K562 (cell line): ENCODE data around the gene ATXN1. TPM values are rescaled to one million over a fixed set of nuclear protein-coding genes. Genes with fewer than 3 reads are reported as not detected.

ENCODE experiments used
- ATAC-seq: fragments of 200-7000 bp; cut with Tn5 transposase; 3 replicates; pipeline ENCODE4 v1.9.1; 2020; ENCODE audit warnings: moderate library complexity
- BruUV-seq: library from RNA; stranded (reverse); fragments of 400-500 nt; replicated peaks from 2 replicates; lab custom pipeline; 2021; lab: Mats Ljungman, UMichigan
- CTCF ChIA-PET: fragments of 300-600 bp; formaldehyde crosslinking; extraction: SDS; loops from one replicate; lab custom pipeline; 2021; ENCODE audit warnings: low intra/inter-chr PET ratio; lab: Yijun Ruan, JAX
- POLR2A ChIA-PET: fragments of 300-600, 350-650 bp; sonication (Branson Sonifier 250); formaldehyde crosslinking; extraction: SDS; loops from one replicate; lab custom pipeline; 2021; ENCODE audit warnings: antibody characterized with exemption, inconsistent platforms; lab: Yijun Ruan, JAX
- DNase-seq, 4 experiments: peaks; one replicate each; pipeline versions ENCODE4 v3.0.0 to v3.0.0-alpha.2; 2011 to 2018; ENCODE audit warnings: low spot score in 3 of 4, mixed read lengths in 3 of 4; ENCODE audit errors: extremely low read depth in 1 of 4
- FAIRE-seq: peaks from 2 replicates; lab custom pipeline; 2011; peaks lifted over from hg19 to GRCh38; lab: Jason Lieb, UNC
- H2AFZ ChIP-seq: 2 replicates; pipeline ENCODE4 v1.6.0; 2011; ENCODE audit warnings: low read depth, low read length, control low read depth, inconsistent platforms
- H3K27ac ChIP-seq: fragments of 200-600 bp; 3 replicates; pipeline ENCODE4 v1.8.0; 2011; ENCODE audit warnings: low read depth, mild to moderate bottlenecking, control low read depth, inconsistent platforms, low read length, moderate library complexity, mixed read lengths; ENCODE audit errors: extremely low read depth
- H3K27me3 ChIP-seq, 2 experiments: fragments of 300-600 bp in 1 of 2; 2 replicates in 1 of 2; 3 replicates in 1 of 2; pipeline versions ENCODE4 v1.6.0 to v1.8.0; 2011; ENCODE audit warnings: inconsistent platforms in 2 of 2, low read length in 2 of 2, mild to moderate bottlenecking in 1 of 2, mixed read lengths in 1 of 2, moderate library complexity in 1 of 2; ENCODE audit not compliant: control insufficient read depth in 2 of 2, insufficient read depth in 2 of 2
- H3K36me3 ChIP-seq: fragments of 300-600 bp; 3 replicates; pipeline ENCODE4 v1.8.0; 2011; ENCODE audit warnings: mild to moderate bottlenecking, low read length, inconsistent platforms; ENCODE audit not compliant: control insufficient read depth, insufficient read depth
- H3K4me1 ChIP-seq, 2 experiments: fragments of 200-600 bp in 1 of 2; replicated peaks in 1 of 2; 2 replicates in 1 of 2; 3 replicates in 1 of 2; pipeline versions ENCODE4 v1.5.1 to v1.8.0; 2011; ENCODE audit warnings: inconsistent platforms in 2 of 2, low read length in 2 of 2, mild to moderate bottlenecking in 1 of 2, mixed read lengths in 1 of 2, moderate library complexity in 1 of 2; ENCODE audit not compliant: control insufficient read depth in 2 of 2, insufficient read depth in 2 of 2
- H3K4me2 ChIP-seq: 2 replicates; pipeline ENCODE4 v1.6.1; 2011; ENCODE audit warnings: low read length, control low read depth, inconsistent platforms, mixed read lengths; ENCODE audit not compliant: insufficient read depth
- H3K4me3 ChIP-seq: fragments of 200-600 bp; sonication (generic), shearing (Covaris generic); 2 replicates; pipeline ENCODE4 v1.5.1; 2016; ENCODE audit warnings: control low read depth, inconsistent platforms
- H3K79me2 ChIP-seq: fragments of 200-600 bp; 3 replicates; pipeline ENCODE4 v1.8.0; 2011; ENCODE audit warnings: low read length, inconsistent platforms; ENCODE audit not compliant: control insufficient read depth, insufficient read depth
- H3K9ac ChIP-seq, 2 experiments: 2 replicates each; pipeline versions ENCODE4 v1.6.0 to v1.6.1; 2011; ENCODE audit warnings: low read depth in 2 of 2, low read length in 2 of 2, control low read depth in 1 of 2, inconsistent platforms in 1 of 2, mild to moderate bottlenecking in 1 of 2, mixed read lengths in 1 of 2; ENCODE audit not compliant: insufficient read depth in 1 of 2
- H3K9me1 ChIP-seq: one replicate; pipeline ENCODE4 v1.6.0; 2011; ENCODE audit warnings: inconsistent platforms, mild to moderate bottlenecking, low read length, moderate library complexity; ENCODE audit not compliant: control insufficient read depth, insufficient read depth
- H3K9me3 ChIP-seq: replicated peaks from 2 replicates; pipeline ENCODE4 v1.5.1; 2011; ENCODE audit warnings: low read depth, low read length, inconsistent platforms; ENCODE audit not compliant: control insufficient read depth, insufficient read depth
- H4K20me1 ChIP-seq: replicated peaks from 2 replicates; pipeline ENCODE4 v1.6.1; 2011; ENCODE audit warnings: low read length, inconsistent platforms, mixed read lengths; ENCODE audit not compliant: control insufficient read depth, insufficient read depth
- DIDO1 ChIP-seq: fragments of 450-650 bp; IDR thresholded peaks from 2 replicates; pipeline ENCODE4 v1.6.1; 2016; ENCODE audit warnings: low read depth, missing biosample characterization, missing genetic modification characterization
- ETV1 ChIP-seq: fragments of 450-650 bp; conservative IDR thresholded peaks from 2 replicates; pipeline ENCODE4 v1.6.1; 2016; ENCODE audit warnings: missing genetic modification characterization, control low read depth, low read depth, missing compliant biosample characterization
- HNRNPLL ChIP-seq: fragments of 200-400 bp; formaldehyde crosslinking; IDR thresholded peaks from 2 replicates; pipeline ENCODE4 v1.6.1; 2017; ENCODE audit warnings: low read length, low read depth, mild to moderate bottlenecking; ENCODE audit not compliant: poor library complexity, severe bottlenecking
- KDM5B ChIP-seq: fragments of 200-600 bp; sonication (generic); IDR thresholded peaks from 2 replicates; pipeline ENCODE4 v1.6.1; 2012; ENCODE audit warnings: low read depth, mild to moderate bottlenecking, moderate library complexity, low read length, control low read depth, inconsistent platforms; ENCODE audit not compliant: insufficient replicate concordance
- KLF1 ChIP-seq: fragments of 450-650 bp; IDR thresholded peaks from 2 replicates; pipeline ENCODE4 v1.6.1; 2016; ENCODE audit warnings: missing genetic modification characterization, missing compliant biosample characterization
- MIER1 ChIP-seq: fragments of 450-650 bp; IDR thresholded peaks from 2 replicates; pipeline ENCODE4 v1.6.1; 2016; ENCODE audit warnings: antibody characterized with exemption, mild to moderate bottlenecking, low read depth
- PYGO2 ChIP-seq: fragments of 450-650 bp; IDR thresholded peaks from 2 replicates; pipeline ENCODE4 v1.6.1; 2016; ENCODE audit warnings: mild to moderate bottlenecking, missing genetic modification characterization, moderate library complexity, missing compliant biosample characterization
- SRF ChIP-seq, 2 experiments: fragments of 250-450, 450-650 bp in 1 of 2; sonication (Bioruptor Pico) in 1 of 2; sonication (generic) in 1 of 2; formaldehyde crosslinking; IDR thresholded peaks; 2 replicates each; pipeline versions ENCODE4 v1.5.0 to v1.5.1; 2020 to 2022; ENCODE audit warnings: mild to moderate bottlenecking in 1 of 2, missing genetic modification reagents in 1 of 2
- ZBTB17 ChIP-seq: fragments of 450-650 bp; formaldehyde crosslinking; IDR thresholded peaks from 2 replicates; pipeline ENCODE4 v1.4.0; 2020; ENCODE audit warnings: mild to moderate bottlenecking
- WGBS: fragments of 100-300 bp; shearing (Covaris generic); methylation state at CpG from one replicate; pipeline ENCODE4 v1.1.6; 2016; ENCODE audit warnings: low coverage, mixed read lengths; ENCODE audit not compliant: insufficient coverage; ENCODE audit errors: missing lambda C conversion rate; 5-methylcytosine and 5-hydroxymethylcytosine counted together
- in situ Hi-C: fragments of 300-500 bp; cut with MboI; formaldehyde crosslinking; loops from 4 replicates; pipeline ENCODE4 v1.15.0; 2018; ENCODE audit warnings: inconsistent platforms, mixed read lengths
- intact Hi-C: fragments of 100-400 bp; cut with micrococcal nuclease; formaldehyde crosslinking; loops from 2 replicates; pipeline ENCODE4 v1.14.2; 2022
- polyA plus RNA-seq, 8 experiments: library from polyadenylated mRNA; depleted of rRNA in 4 of 8; stranded (reverse) in 5 of 8; unstranded in 3 of 8; fragments of >200 nt; fragmentation: Nextera tagmentation in 2 of 8; fragmentation: Illumina TruSeq in 1 of 8; extraction: Ambion mirVana in 2 of 8; extraction: Trizol in 1 of 8; gene quantifications; 2 replicates each; pipeline versions ENCODE4 v1.2.1 to v1.2.3, GENCODE V29; 2011 to 2014; ENCODE audit warnings: inconsistent platforms in 1 of 8, missing spikeins in 1 of 8
- total RNA-seq, 7 experiments: library from RNA; depleted of rRNA in 6 of 7; stranded (reverse); fragments of >200 nt in 6 of 7; fragmentation: Illumina TruSeq in 2 of 7; extraction: Trizol in 2 of 7; gene quantifications; 2 replicates each; pipeline versions ENCODE4 v1.2.1 to v1.2.3, GENCODE V29; 2011 to 2021; ENCODE audit warnings: low replicate concordance in 1 of 7
- TF ChIP-seq, protein P1 (sequence below): IDR thresholded peaks from 2 replicates; pipeline ENCODE4 v1.6.1; 2012; ENCODE audit warnings: low read depth, low read length, improper control_type of control experiment, borderline replicate concordance
- TF ChIP-seq, protein P2 (sequence below): sonication (generic); formaldehyde crosslinking; IDR thresholded peaks from 2 replicates; pipeline ENCODE4 v1.4.0; 2020; ENCODE audit warnings: mild to moderate bottlenecking, missing genetic modification reagents
- TF ChIP-seq, protein P3 (sequence below), 3 experiments: fragments of 200-800 bp in 1 of 3; sonication (Bioruptor generic) in 1 of 3; sonication (generic) in 1 of 3; formaldehyde crosslinking in 1 of 3; IDR thresholded peaks; 2 replicates each; pipeline versions ENCODE4 v1.6.1 to v1.8.0; 2016 to 2022; ENCODE audit warnings: mild to moderate bottlenecking in 2 of 3, missing compliant biosample characterization in 2 of 3, missing genetic modification characterization in 2 of 3, missing genetic modification reagents in 1 of 3
- TF ChIP-seq, protein P4 (sequence below): fragments of 450-650 bp; IDR thresholded peaks from 2 replicates; pipeline ENCODE4 v1.7.1; 2018; ENCODE audit warnings: mild to moderate bottlenecking, low read depth; ENCODE audit not compliant: partially characterized antibody

ATXN1 gene
- total and polyA plus RNA-seq, 9 of the 15 experiments (the other 6 are each of a cell fraction or from before 2014, with no cell fraction given): under 0.01 to 1.2 (median 0.58) TPM

DNA sequence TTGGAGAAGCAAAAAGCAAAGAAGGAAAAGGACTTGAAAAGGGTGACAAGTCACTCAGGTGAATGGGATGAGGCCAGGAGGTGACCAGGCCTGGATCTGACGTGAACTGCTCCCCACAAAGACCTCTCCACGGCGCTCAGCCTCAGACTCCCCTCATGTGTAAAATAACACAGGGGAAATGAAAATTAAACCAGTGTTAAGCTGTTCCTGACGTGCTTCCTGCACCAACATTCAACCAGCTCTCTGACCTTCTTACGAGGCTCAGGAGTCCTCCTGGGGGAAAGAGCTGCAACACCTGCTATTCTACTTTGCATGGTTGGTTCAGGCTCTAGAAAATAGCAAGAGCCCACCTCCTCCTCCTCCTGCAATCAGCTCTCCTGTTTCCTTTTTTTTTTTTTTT is 256.7 kb downstream of the ATXN1 start:
- POLR2A ChIA-PET: interaction anchor here (0.8 to 0.9 kb wide), 2 partner anchors 10 to 11 kb away, joined by 3 read pairs; no protein-coding TSS in a partner anchor

More for the DNA sequence above, 256.7 kb downstream of the ATXN1 start:
- Histone ChIP-seq H3K4me1 (no peaks in the 10 kb centered on the region), H3K27me3 (peaks cover under 1 to 11% of the 10 kb centered on the region in 2 experiments; a peak in 2 of 5 replicates), H3K4me3 (no peak overlapping the region), H3K36me3 (no peaks in the 10 kb centered on the region), H3K9me3 (no peaks in the 10 kb centered on the region), H3K4me2 (no peak overlapping the region), H4K20me1 (no peaks in the 10 kb centered on the region), H3K9me1 (no peaks in the 10 kb centered on the region), H2AFZ (no peak overlapping the region), H3K9ac (no peak overlapping the region), H3K27ac (no peak overlapping the region), H3K79me2 (no peaks in the 10 kb centered on the region)
- ATAC-seq: no peak
- intact Hi-C loops (no loop called here), in situ Hi-C loops (no loop called here)
- no peak for FAIRE-seq
- BruUV-seq: no TSS peak
- WGBS: under 1% methylated on average over 5 of the region's 5 CpGs
- no peak for TF ChIP-seq KDM5B
- TF ChIP-seq ZBTB17 (CRISPR knock-in tag): no peak
- TF ChIP-seq, protein P1, sequence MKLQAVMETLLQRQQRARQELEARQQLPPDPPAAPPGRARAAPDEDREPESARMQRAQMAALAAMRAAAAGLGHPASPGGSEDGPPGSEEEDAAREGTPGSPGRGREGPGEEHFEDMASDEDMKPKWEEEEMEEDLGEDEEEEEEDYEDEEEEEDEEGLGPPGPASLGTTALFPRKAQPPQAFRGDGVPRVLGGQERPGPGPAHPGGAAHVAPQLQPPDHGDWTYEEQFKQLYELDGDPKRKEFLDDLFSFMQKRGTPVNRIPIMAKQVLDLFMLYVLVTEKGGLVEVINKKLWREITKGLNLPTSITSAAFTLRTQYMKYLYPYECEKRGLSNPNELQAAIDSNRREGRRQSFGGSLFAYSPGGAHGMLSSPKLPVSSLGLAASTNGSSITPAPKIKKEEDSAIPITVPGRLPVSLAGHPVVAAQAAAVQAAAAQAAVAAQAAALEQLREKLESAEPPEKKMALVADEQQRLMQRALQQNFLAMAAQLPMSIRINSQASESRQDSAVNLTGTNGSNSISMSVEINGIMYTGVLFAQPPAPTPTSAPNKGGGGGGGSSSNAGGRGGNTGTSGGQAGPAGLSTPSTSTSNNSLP: no peak
- no peak for TF ChIP-seq HNRNPLL
- TF ChIP-seq MIER1: no peak
- TF ChIP-seq, protein P2, sequence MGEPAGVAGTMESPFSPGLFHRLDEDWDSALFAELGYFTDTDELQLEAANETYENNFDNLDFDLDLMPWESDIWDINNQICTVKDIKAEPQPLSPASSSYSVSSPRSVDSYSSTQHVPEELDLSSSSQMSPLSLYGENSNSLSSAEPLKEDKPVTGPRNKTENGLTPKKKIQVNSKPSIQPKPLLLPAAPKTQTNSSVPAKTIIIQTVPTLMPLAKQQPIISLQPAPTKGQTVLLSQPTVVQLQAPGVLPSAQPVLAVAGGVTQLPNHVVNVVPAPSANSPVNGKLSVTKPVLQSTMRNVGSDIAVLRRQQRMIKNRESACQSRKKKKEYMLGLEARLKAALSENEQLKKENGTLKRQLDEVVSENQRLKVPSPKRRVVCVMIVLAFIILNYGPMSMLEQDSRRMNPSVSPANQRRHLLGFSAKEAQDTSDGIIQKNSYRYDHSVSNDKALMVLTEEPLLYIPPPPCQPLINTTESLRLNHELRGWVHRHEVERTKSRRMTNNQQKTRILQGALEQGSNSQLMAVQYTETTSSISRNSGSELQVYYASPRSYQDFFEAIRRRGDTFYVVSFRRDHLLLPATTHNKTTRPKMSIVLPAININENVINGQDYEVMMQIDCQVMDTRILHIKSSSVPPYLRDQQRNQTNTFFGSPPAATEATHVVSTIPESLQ (CRISPR knock-in tag): no peak
- TF ChIP-seq DIDO1 (tag): no peak
- no peak for TF ChIP-seq KLF1 (tag)
- TF ChIP-seq, protein P3, sequence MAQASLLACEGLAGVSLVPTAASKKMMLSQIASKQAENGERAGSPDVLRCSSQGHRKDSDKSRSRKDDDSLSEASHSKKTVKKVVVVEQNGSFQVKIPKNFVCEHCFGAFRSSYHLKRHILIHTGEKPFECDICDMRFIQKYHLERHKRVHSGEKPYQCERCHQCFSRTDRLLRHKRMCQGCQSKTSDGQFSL (CRISPR knock-in tag; IDR thresholded peaks at IDR 0.05): no peak
- TF ChIP-seq, protein P3 (tag; IDR thresholded peaks at IDR 0.05): no peak
- TF ChIP-seq, protein P4, sequence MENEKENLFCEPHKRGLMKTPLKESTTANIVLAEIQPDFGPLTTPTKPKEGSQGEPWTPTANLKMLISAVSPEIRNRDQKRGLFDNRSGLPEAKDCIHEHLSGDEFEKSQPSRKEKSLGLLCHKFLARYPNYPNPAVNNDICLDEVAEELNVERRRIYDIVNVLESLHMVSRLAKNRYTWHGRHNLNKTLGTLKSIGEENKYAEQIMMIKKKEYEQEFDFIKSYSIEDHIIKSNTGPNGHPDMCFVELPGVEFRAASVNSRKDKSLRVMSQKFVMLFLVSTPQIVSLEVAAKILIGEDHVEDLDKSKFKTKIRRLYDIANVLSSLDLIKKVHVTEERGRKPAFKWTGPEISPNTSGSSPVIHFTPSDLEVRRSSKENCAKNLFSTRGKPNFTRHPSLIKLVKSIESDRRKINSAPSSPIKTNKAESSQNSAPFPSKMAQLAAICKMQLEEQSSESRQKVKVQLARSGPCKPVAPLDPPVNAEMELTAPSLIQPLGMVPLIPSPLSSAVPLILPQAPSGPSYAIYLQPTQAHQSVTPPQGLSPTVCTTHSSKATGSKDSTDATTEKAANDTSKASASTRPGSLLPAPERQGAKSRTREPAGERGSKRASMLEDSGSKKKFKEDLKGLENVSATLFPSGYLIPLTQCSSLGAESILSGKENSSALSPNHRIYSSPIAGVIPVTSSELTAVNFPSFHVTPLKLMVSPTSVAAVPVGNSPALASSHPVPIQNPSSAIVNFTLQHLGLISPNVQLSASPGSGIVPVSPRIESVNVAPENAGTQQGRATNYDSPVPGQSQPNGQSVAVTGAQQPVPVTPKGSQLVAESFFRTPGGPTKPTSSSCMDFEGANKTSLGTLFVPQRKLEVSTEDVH: no peak
- TF ChIP-seq SRF (CRISPR knock-in tag; IDR thresholded peaks at IDR 0.05): no peak
- no peak for TF ChIP-seq ETV1 (tag)
- TF ChIP-seq PYGO2 (tag): no peak
- no peak for DNase-seq
- CTCF ChIA-PET: no interaction called here
